Astrocyte (in vitro differentiated cells and primary cell): ENCODE data around the gene HMGXB3.

ENCODE experiments used
- CTCF ChIP-seq: IDR thresholded peaks from 2 replicates; pipeline ENCODE4 v1.5.1; 2011; ENCODE audit warnings: low read depth, mild to moderate bottlenecking, inconsistent platforms, low read length, moderate library complexity; ENCODE audit not compliant: insufficient read depth
- EZH2 ChIP-seq: IDR thresholded peaks from 2 replicates; pipeline ENCODE4 v1.6.1; 2012; ENCODE audit warnings: mild to moderate bottlenecking, low read length, inconsistent platforms; ENCODE audit not compliant: insufficient read depth

- no peak for TF ChIP-seq CTCF
- no peak for TF ChIP-seq EZH2
Measured at GRCh38 chr5:149963729-149964128, 36.8 kb upstream of the HMGXB3 start.
